ENCODE results near the gene ABCC9.
"Not testable (repeated sequence)": the region's sequence is repeated elsewhere in the genome, so short reads cannot be mapped to it uniquely, and the experiment has no call there.

The ABCC9 gene

GRCh38 chr12:21929972-21930371, 11.3 kb downstream of the ABCC9 start:
- not testable (repeated sequence) for DNase-seq

- DNase-seq = no peak
Measured at GRCh38 chr12:21925296-21925913, 15.8 kb downstream of the ABCC9 start.

GRCh38 chr12:21921436-21921835, 19.8 kb downstream of the ABCC9 start:
- DNase-seq = no peak

- no peak for DNase-seq
Measured at GRCh38 chr12:21918456-21918855, 22.8 kb downstream of the ABCC9 start.

- DNase-seq = no peak
Measured at GRCh38 chr12:21913823-21914222, 27.4 kb downstream of the ABCC9 start.

GRCh38 chr12:21912318-21912717, 28.9 kb downstream of the ABCC9 start:
- DNase-seq = no peak

GRCh38 chr12:21911832-21912231, 29.4 kb downstream of the ABCC9 start:
- no peak for DNase-seq

- no peak for DNase-seq
Measured at GRCh38 chr12:21910657-21911056, 30.6 kb downstream of the ABCC9 start.

GRCh38 chr12:21907948-21908837, 33.0 kb downstream of the ABCC9 start:
- no peak for DNase-seq

GRCh38 chr12:21906919-21907493, 34.2 kb downstream of the ABCC9 start:
- no peak for DNase-seq

- DNase-seq = not testable (repeated sequence)
Measured at GRCh38 chr12:21899532-21899931, 41.7 kb downstream of the ABCC9 start.

GRCh38 chr12:21895651-21896050, 45.6 kb downstream of the ABCC9 start:
- DNase-seq = no peak

- DNase-seq = no peak
Measured at GRCh38 chr12:21894792-21895595, 46.2 kb downstream of the ABCC9 start.

GRCh38 chr12:21893924-21894323, 47.3 kb downstream of the ABCC9 start:
- DNase-seq = no peak

GRCh38 chr12:21892341-21892740, 48.9 kb downstream of the ABCC9 start:
- DNase-seq = no peak

- DNase-seq = no peak
Measured at GRCh38 chr12:21891751-21892217, 49.4 kb downstream of the ABCC9 start.

- DNase-seq = no peak
Measured at GRCh38 chr12:21888276-21888863, 52.9 kb downstream of the ABCC9 start.

GRCh38 chr12:21884936-21885335, 56.3 kb downstream of the ABCC9 start:
- DNase-seq = no peak

- DNase-seq = no peak
Measured at GRCh38 chr12:21882635-21883034, 58.6 kb downstream of the ABCC9 start.

- DNase-seq = no peak
Measured at GRCh38 chr12:21881965-21882364, 59.3 kb downstream of the ABCC9 start.

- no peak for DNase-seq
Measured at GRCh38 chr12:21879312-21879711, 61.9 kb downstream of the ABCC9 start.

- DNase-seq = no peak
Measured at GRCh38 chr12:21877293-21877982, 63.8 kb downstream of the ABCC9 start.
